H9 (cell line): ENCODE measurements around the gene ARHGAP30. TPM values are rescaled to one million over a fixed set of nuclear protein-coding genes. Genes with fewer than 3 reads are reported as not detected.

ENCODE experiments used
- DNase-seq: peaks from one replicate; pipeline ENCODE4 v3.0.0-alpha.2; 2017
- H2AFZ ChIP-seq: one replicate; pipeline ENCODE4 v1.6.1; 2013; ENCODE audit warnings: mild to moderate bottlenecking, low read length, control low read depth, moderate library complexity
- H2AK5ac ChIP-seq: 2 replicates; pipeline ENCODE4 v1.6.1; 2013; ENCODE audit warnings: low read length, control low read depth, mixed read lengths; ENCODE audit not compliant: insufficient read length
- H2BK120ac ChIP-seq: one replicate; pipeline ENCODE4 v1.6.1; 2013; ENCODE audit warnings: low read depth, mild to moderate bottlenecking, low read length, control low read depth, inconsistent platforms; ENCODE audit not compliant: poor library complexity, severe bottlenecking
- H2BK12ac ChIP-seq: 2 replicates; pipeline ENCODE4 v1.6.1; 2013; ENCODE audit warnings: low read length, control low read depth, mixed read lengths, low read depth; ENCODE audit not compliant: insufficient read length
- H2BK15ac ChIP-seq: 2 replicates; pipeline ENCODE4 v1.6.1; 2013; ENCODE audit warnings: low read depth, low read length, control low read depth
- H2BK20ac ChIP-seq: one replicate; pipeline ENCODE4 v1.6.1; 2013; ENCODE audit warnings: low read depth, mild to moderate bottlenecking, low read length, control low read depth, inconsistent platforms; ENCODE audit not compliant: poor library complexity, severe bottlenecking
- H2BK5ac ChIP-seq: 2 replicates; pipeline ENCODE4 v1.6.1; 2013; ENCODE audit warnings: low read length, control low read depth, mixed read lengths; ENCODE audit not compliant: insufficient read length
- H3K14ac ChIP-seq: 2 replicates; pipeline ENCODE4 v1.6.1; 2013; ENCODE audit warnings: low read length, control low read depth; ENCODE audit not compliant: insufficient read depth
- H3K18ac ChIP-seq: 2 replicates; pipeline ENCODE4 v1.6.1; 2013; ENCODE audit warnings: low read depth, mild to moderate bottlenecking, mixed read lengths, low read length, control low read depth; ENCODE audit not compliant: insufficient read length
- H3K23ac ChIP-seq: 2 replicates; pipeline ENCODE4 v1.6.1; 2013; ENCODE audit warnings: low read length, control low read depth, mixed read lengths, low read depth; ENCODE audit not compliant: insufficient read length
- H3K23me2 ChIP-seq: 2 replicates; pipeline ENCODE4 v1.6.1; 2013; ENCODE audit warnings: low read depth, mild to moderate bottlenecking, mixed read lengths, low read length, control low read depth; ENCODE audit not compliant: insufficient read length, poor library complexity, severe bottlenecking
- H3K27ac ChIP-seq: 2 replicates; pipeline ENCODE4 v1.5.1; 2013; ENCODE audit warnings: low read length, control low read depth, mixed read lengths, low read depth; ENCODE audit not compliant: insufficient read length
- H3K27me3 ChIP-seq: 2 replicates; pipeline ENCODE4 v1.6.1; 2013; ENCODE audit warnings: low read length, control low read depth, inconsistent platforms; ENCODE audit not compliant: insufficient read depth
- H3K4ac ChIP-seq: 2 replicates; pipeline ENCODE4 v1.6.1; 2013; ENCODE audit warnings: low read depth, mild to moderate bottlenecking, control low read depth, inconsistent platforms, low read length, moderate library complexity
- H3K4me1 ChIP-seq: 2 replicates; pipeline ENCODE4 v1.6.1; 2013; ENCODE audit warnings: low read length, control low read depth, inconsistent platforms; ENCODE audit not compliant: insufficient read depth
- H3K4me2 ChIP-seq: 2 replicates; pipeline ENCODE4 v1.6.1; 2013; ENCODE audit warnings: low read length, control low read depth, mixed read lengths; ENCODE audit not compliant: insufficient read length, insufficient read depth
- H3K56ac ChIP-seq: 2 replicates; pipeline ENCODE4 v1.6.1; 2013; ENCODE audit warnings: low read depth, mild to moderate bottlenecking, mixed read lengths, low read length, control low read depth; ENCODE audit not compliant: insufficient read length
- H3K79me1 ChIP-seq: 2 replicates; pipeline ENCODE4 v1.6.1; 2013; ENCODE audit warnings: low read depth, mild to moderate bottlenecking, moderate library complexity, low read length, control low read depth, inconsistent platforms; ENCODE audit not compliant: insufficient read depth, poor library complexity, severe bottlenecking
- H3K79me2 ChIP-seq: 2 replicates; pipeline ENCODE4 v1.6.1; 2013; ENCODE audit warnings: low read length, control low read depth, inconsistent platforms; ENCODE audit not compliant: insufficient read depth
- H3K9ac ChIP-seq: 2 replicates; pipeline ENCODE4 v1.6.1; 2013; ENCODE audit warnings: low read length, control low read depth, mixed read lengths; ENCODE audit not compliant: insufficient read length; ENCODE audit errors: extremely low read depth
- H3K9me3 ChIP-seq: one replicate; pipeline ENCODE4 v1.6.1; 2013; ENCODE audit warnings: low read depth, low read length, inconsistent platforms; ENCODE audit not compliant: control insufficient read depth
- H3T11ph ChIP-seq: one replicate; pipeline ENCODE4 v1.6.1; 2013; ENCODE audit warnings: mild to moderate bottlenecking, low read length, control low read depth, inconsistent platforms
- H4K20me1 ChIP-seq: one replicate; pipeline ENCODE4 v1.6.1; 2013; ENCODE audit not compliant: control insufficient read depth, insufficient read length, insufficient read depth
- H4K5ac ChIP-seq: 2 replicates; pipeline ENCODE4 v1.6.1; 2013; ENCODE audit warnings: low read depth, mild to moderate bottlenecking, mixed read lengths, low read length, control low read depth; ENCODE audit not compliant: insufficient read length
- H4K8ac ChIP-seq: replicated peaks from 2 replicates; pipeline ENCODE4 v1.6.1; 2013; ENCODE audit warnings: low read length, control low read depth, mixed read lengths, low read depth; ENCODE audit not compliant: insufficient read length
- H4K91ac ChIP-seq: 2 replicates; pipeline ENCODE4 v1.6.1; 2013; ENCODE audit warnings: low read depth, mild to moderate bottlenecking, moderate library complexity, mixed read lengths, low read length, control low read depth; ENCODE audit not compliant: insufficient read length
- H3K27ac Mint-ChIP-seq, 3 experiments: 2 replicates in 2 of 3; 3 replicates in 1 of 3; pipeline ENCODE4 v1.8.0; 2020 to 2021; ENCODE audit warnings: mixed read lengths in 3 of 3, mild to moderate bottlenecking in 1 of 3, moderate library complexity in 1 of 3
- H3K27me3 Mint-ChIP-seq: 2 replicates; pipeline ENCODE4 v1.8.0; 2021; ENCODE audit warnings: low read depth, mild to moderate bottlenecking, moderate library complexity, mixed read lengths
- H3K36me3 Mint-ChIP-seq, 3 experiments: 2 replicates in 2 of 3; 3 replicates in 1 of 3; pipeline ENCODE4 v1.8.0; 2020 to 2021; ENCODE audit warnings: low read depth in 3 of 3, mixed read lengths in 3 of 3; ENCODE audit not compliant: insufficient read depth in 1 of 3
- H3K4me1 Mint-ChIP-seq, 2 experiments: 2 replicates each; pipeline ENCODE4 v1.8.0; 2020; ENCODE audit warnings: mixed read lengths in 2 of 2
- H3K4me3 Mint-ChIP-seq, 2 experiments: 2 replicates in 1 of 2; 3 replicates in 1 of 2; pipeline ENCODE4 v1.8.0; 2020 to 2021; ENCODE audit warnings: mild to moderate bottlenecking in 2 of 2, mixed read lengths in 2 of 2, moderate library complexity in 1 of 2
- H3K9me3 Mint-ChIP-seq, 2 experiments: 2 replicates in 1 of 2; 3 replicates in 1 of 2; pipeline ENCODE4 v1.8.0; 2020; ENCODE audit warnings: mild to moderate bottlenecking in 2 of 2, mixed read lengths in 2 of 2, moderate library complexity in 1 of 2
- CTCF ChIP-seq: fragments of 200-600 bp; sonication (generic); conservative IDR thresholded peaks from 3 replicates; pipeline ENCODE4 v1.8.0; 2021; ENCODE audit warnings: antibody characterized with exemption, mild to moderate bottlenecking
- WGBS: extraction: QIAGEN DNeasy Blood & Tissue Kit; methylation state at CpG from one replicate; pipeline ENCODE4 v1.1.7; 2013; ENCODE audit warnings: missing lambda C conversion rate, low lambda C conversion rate, mixed read lengths; ENCODE audit not compliant: insufficient read length; ENCODE audit errors: extremely low coverage; 5-methylcytosine and 5-hydroxymethylcytosine counted together
- total RNA-seq: library from RNA; stranded (reverse); gene quantifications from 2 replicates; pipeline ENCODE4 v1.2.1, GENCODE V29; 2021

ARHGAP30 gene
- total RNA-seq, 1 experiment from 2014 or later: 0.13 TPM

- H3K79me2 ChIP-seq: no peaks in the 10 kb centered on the region
- H3K4me2 ChIP-seq: no peak overlapping the region
- no peaks in the 10 kb centered on the region for H3K9me3 Mint-ChIP-seq
- no peak overlapping the region for H3K27ac Mint-ChIP-seq
- no peaks in the 10 kb centered on the region for H3K9me3 ChIP-seq
- peaks cover 9% of the 10 kb centered on the region for H3K27me3 Mint-ChIP-seq
- no peaks in the 10 kb centered on the region for H3K4me1 ChIP-seq
- H3K9ac ChIP-seq: no peak overlapping the region
- no peak overlapping the region for H2BK20ac ChIP-seq
- no peaks in the 10 kb centered on the region for H3K79me1 ChIP-seq
- H3K36me3 Mint-ChIP-seq: no peaks in the 10 kb centered on the region
- H4K5ac ChIP-seq: no peak overlapping the region
- no peak overlapping the region for H4K8ac ChIP-seq
- H4K91ac ChIP-seq: no peak overlapping the region
- no peak overlapping the region for H3K56ac ChIP-seq
- no peaks in the 10 kb centered on the region; the same call in 1 of the 2 replicates for H3K27me3 ChIP-seq
- no peak overlapping the region for H2BK12ac ChIP-seq
- no CpG with 5 or more reads among the region's 5 CpGs for WGBS
- no peak for DNase-seq
- no peaks in the 10 kb centered on the region for H3K23me2 ChIP-seq
- no peak for TF ChIP-seq CTCF
- no peak overlapping the region for H2BK120ac ChIP-seq
- no peak overlapping the region for H3K4me3 Mint-ChIP-seq
- H2AK5ac ChIP-seq: no peak overlapping the region
- H3K27ac ChIP-seq: no peak overlapping the region
- no peak overlapping the region for H3T11ph ChIP-seq
- no peak overlapping the region for H2AFZ ChIP-seq
- H3K23ac ChIP-seq: no peak overlapping the region
- H3K14ac ChIP-seq: no peak overlapping the region
- H2BK5ac ChIP-seq: no peak overlapping the region
- H4K20me1 ChIP-seq: no peaks in the 10 kb centered on the region
- no peak overlapping the region for H3K4ac ChIP-seq
- H2BK15ac ChIP-seq: no peak overlapping the region
- no peak overlapping the region for H3K18ac ChIP-seq
- H3K4me1 Mint-ChIP-seq: peaks cover 14% of the 10 kb centered on the region in 2 experiments
Measured at GRCh38 chr1:161091093-161091492, 21.4 kb upstream of the ARHGAP30 start.
